Endothelial cell of umbilical vein (primary cell): ENCODE measurements around the gene ATPAF1. TPM values are rescaled to one million over a fixed set of nuclear protein-coding genes. Genes with fewer than 3 reads are reported as not detected.

ENCODE experiments used
- BruUV-seq: library from RNA; stranded (reverse); fragments of 400-500 nt; replicated peaks from 2 replicates; lab custom pipeline; 2021; lab: Mats Ljungman, UMichigan
- CTCF ChIA-PET: fragments of 300-600, 350-600 bp; sonication (Branson Sonifier 250); formaldehyde crosslinking; loops from one replicate; lab custom pipeline; 2021; ENCODE audit warnings: antibody characterized with exemption, inconsistent platforms; lab: Charles Lee
- POLR2A ChIA-PET: fragments of 300-600, 350-600 bp; sonication (Branson Sonifier 250); formaldehyde crosslinking; loops from one replicate; lab custom pipeline; 2021; ENCODE audit warnings: antibody characterized with exemption, inconsistent platforms; lab: Charles Lee
- DNase-seq: peaks from one replicate; pipeline ENCODE4 v3.0.0-alpha.2; 2011; ENCODE audit warnings: low read depth, low spot score
- FAIRE-seq: peaks from 2 replicates; lab custom pipeline; 2011; peaks lifted over from hg19 to GRCh38; lab: Jason Lieb, UNC
- H2AFZ ChIP-seq: 2 replicates; pipeline ENCODE4 v1.6.0; 2012; ENCODE audit warnings: low read depth, low read length, control low read depth, inconsistent platforms
- H3K27ac ChIP-seq: 2 replicates; pipeline ENCODE4 v1.5.1; 2011; ENCODE audit warnings: low read depth, mild to moderate bottlenecking, control low read depth, low read length, moderate library complexity; ENCODE audit not compliant: insufficient read depth
- H3K27me3 ChIP-seq, 2 experiments: 2 replicates each; pipeline versions ENCODE4 v1.6.0 to v1.6.1; 2011; ENCODE audit warnings: low read length in 2 of 2, mixed read lengths in 1 of 2; ENCODE audit not compliant: control insufficient read depth in 2 of 2, insufficient read depth in 2 of 2
- H3K36me3 ChIP-seq, 2 experiments: 2 replicates in 1 of 2; 3 replicates in 1 of 2; pipeline ENCODE4 v1.5.1; 2011; ENCODE audit warnings: low read length in 2 of 2, mild to moderate bottlenecking in 1 of 2, moderate library complexity in 1 of 2; ENCODE audit not compliant: control insufficient read depth in 2 of 2, insufficient read depth in 2 of 2; ENCODE audit errors: extremely low read depth in 1 of 2
- H3K4me1 ChIP-seq: 3 replicates; pipeline ENCODE4 v1.5.1; 2011; ENCODE audit warnings: mild to moderate bottlenecking, low read length; ENCODE audit not compliant: control insufficient read depth, insufficient read depth; ENCODE audit errors: extremely low read depth
- H3K4me2 ChIP-seq: 2 replicates; pipeline ENCODE4 v1.6.1; 2011; ENCODE audit warnings: low read length, control low read depth, mixed read lengths; ENCODE audit not compliant: insufficient read depth
- H3K4me3 ChIP-seq, 3 experiments: fragments of 200-600 bp in 1 of 3; sonication (generic), shearing (Covaris generic) in 1 of 3; replicated peaks in 1 of 3; 2 replicates each; pipeline ENCODE4 v1.5.1; 2011 to 2016; ENCODE audit warnings: control low read depth in 3 of 3, low read length in 3 of 3, mild to moderate bottlenecking in 2 of 3, inconsistent platforms in 1 of 3, low read depth in 1 of 3, moderate library complexity in 1 of 3; ENCODE audit not compliant: insufficient read depth in 1 of 3
- H3K79me2 ChIP-seq: 2 replicates; pipeline ENCODE4 v1.6.0; 2012; ENCODE audit warnings: low read length, inconsistent platforms; ENCODE audit not compliant: control insufficient read depth, insufficient read depth
- H3K9ac ChIP-seq: replicated peaks from 2 replicates; pipeline ENCODE3; 2011; ENCODE audit warnings: low read length, control low read depth; ENCODE audit not compliant: insufficient read depth; ENCODE audit errors: extremely low read depth
- H3K9me1 ChIP-seq: replicated peaks from 3 replicates; pipeline ENCODE4 v1.6.0; 2011; ENCODE audit warnings: mild to moderate bottlenecking, low read length; ENCODE audit not compliant: control insufficient read depth, insufficient read depth; ENCODE audit errors: extremely low read depth
- H3K9me3 ChIP-seq: replicated peaks from 2 replicates; pipeline ENCODE4 v1.5.1; 2012; ENCODE audit warnings: low read length, inconsistent platforms; ENCODE audit not compliant: control insufficient read depth, insufficient read depth
- H4K20me1 ChIP-seq: replicated peaks from 2 replicates; pipeline ENCODE3; 2011; ENCODE audit warnings: mild to moderate bottlenecking, low read length; ENCODE audit not compliant: control insufficient read depth, insufficient read depth; ENCODE audit errors: extremely low read depth
- EZH2 ChIP-seq: IDR thresholded peaks from 2 replicates; pipeline ENCODE4 v1.6.1; 2012; ENCODE audit warnings: borderline replicate concordance, low read depth, mild to moderate bottlenecking, moderate library complexity, low read length, inconsistent platforms; ENCODE audit not compliant: severe bottlenecking
- FOS ChIP-seq: IDR thresholded peaks from 2 replicates; pipeline ENCODE4 v1.6.1; 2011; ENCODE audit warnings: mild to moderate bottlenecking, low read length, moderate library complexity, borderline replicate concordance; ENCODE audit not compliant: insufficient read depth
- GATA2 ChIP-seq: IDR thresholded peaks from 2 replicates; pipeline ENCODE4 v1.7.0; 2011; ENCODE audit warnings: low read depth, mild to moderate bottlenecking, moderate library complexity, mixed read lengths, low read length; ENCODE audit not compliant: insufficient read length, insufficient read depth
- JUN ChIP-seq: IDR thresholded peaks from 2 replicates; pipeline ENCODE4 v1.6.1; 2011; ENCODE audit warnings: borderline replicate concordance, low read depth; ENCODE audit not compliant: insufficient read length, insufficient read depth
- MYC ChIP-seq: IDR thresholded peaks from one replicate; pipeline ENCODE4 v1.6.1; 2011; ENCODE audit warnings: mild to moderate bottlenecking, low read depth, low read length
- POLR2A ChIP-seq: IDR thresholded peaks from 2 replicates; pipeline ENCODE4 v1.6.1; 2012; ENCODE audit warnings: low read depth, mild to moderate bottlenecking, control low read depth, low read length
- POLR2AphosphoS5 ChIP-seq: IDR thresholded peaks from 2 replicates; pipeline ENCODE4 v1.6.1; 2012; ENCODE audit warnings: low read depth, mild to moderate bottlenecking, control low read depth, low read length, moderate library complexity; ENCODE audit not compliant: insufficient read depth
- dilution Hi-C: fragments of 300-500 bp; cut with MboI; formaldehyde crosslinking; loops from one replicate; pipeline ENCODE4 v1.15.0; 2019; ENCODE audit warnings: low sequenced_read_pairs; ENCODE audit not compliant: extremely low pct_ligation_motif_present
- intact Hi-C: fragments of 100-400 bp; cut with micrococcal nuclease; formaldehyde crosslinking; loops from one replicate; pipeline ENCODE4 v1.10.0; 2022
- polyA plus RNA-seq, 4 experiments: library from polyadenylated mRNA; depleted of rRNA in 3 of 4; stranded (reverse) in 3 of 4; unstranded in 1 of 4; fragments of >200 nt; gene quantifications; 2 replicates each; pipeline versions ENCODE4 v1.2.1 to v1.2.3, GENCODE V29; 2011 to 2012; ENCODE audit warnings: missing spikeins in 1 of 4
- total RNA-seq: library from RNA; stranded (reverse); gene quantifications from 2 replicates; pipeline ENCODE4 v1.2.3, GENCODE V29; 2021
- TF ChIP-seq, protein P1 (sequence below), 2 donors: IDR thresholded peaks; 1 replicate in 1 of 2; 2 replicates in 1 of 2; pipeline ENCODE4 v1.5.1; 2011; ENCODE audit warnings: low read length in 2 of 2, mild to moderate bottlenecking in 2 of 2, moderate library complexity in 2 of 2, control low read depth in 1 of 2, inconsistent platforms in 1 of 2, low read depth in 1 of 2; ENCODE audit not compliant: insufficient read depth in 1 of 2; ENCODE audit errors: extremely low read depth in 1 of 2
- TF ChIP-seq, protein P2 (sequence below): IDR thresholded peaks from 2 replicates; pipeline ENCODE4 v1.6.1; 2011; ENCODE audit not compliant: insufficient read depth, insufficient read length

ATPAF1 gene
- total and polyA plus RNA-seq, 2 donors (not counting 3 experiments of a cell fraction or from before 2014, with no cell fraction given) = 28.3 to 29.6 TPM

DNA sequence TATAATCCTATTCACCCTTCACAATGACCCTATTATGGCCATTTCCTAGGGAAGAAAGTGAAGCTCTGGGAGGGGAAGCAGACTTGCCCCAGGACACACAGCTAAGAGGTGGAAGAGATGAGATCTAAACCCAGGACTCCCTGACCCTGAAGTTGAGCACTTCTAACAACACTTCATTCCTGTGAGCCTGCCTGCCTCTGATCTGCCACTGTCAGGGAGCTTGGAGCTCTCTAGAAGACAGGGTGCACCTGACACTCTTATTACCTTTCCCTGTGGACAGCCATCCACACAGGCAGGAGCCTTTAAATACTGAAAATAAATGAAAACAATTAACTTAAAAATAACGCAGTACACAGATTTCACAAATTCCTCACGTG is 64.7 kb downstream of the ATPAF1 start:
- BruUV-seq = no TSS peak
- Histone ChIP-seq H3K9me1 (no peaks in the 10 kb centered on the region), H3K4me1 (peaks cover 13% of the 10 kb centered on the region), H3K27ac (no peak overlapping the region), H3K9ac (peak overlapping the region; percentile 76), H3K79me2 (no peaks in the 10 kb centered on the region), H3K36me3 (peaks cover 0 to 1% of the 10 kb centered on the region in 2 experiments), H3K4me3 (peak overlapping the region; percentile 67 to 75 (median 69)), H4K20me1 (no peaks in the 10 kb centered on the region), H2AFZ (peak overlapping the region; percentile 97), H3K9me3 (no peaks in the 10 kb centered on the region), H3K4me2 (peak overlapping the region; percentile 85), H3K27me3 (no peaks in the 10 kb centered on the region)
- TF ChIP-seq MYC (no peak), EZH2 (no peak), POLR2A (no peak), JUN (no peak), FOS (no peak), POLR2AphosphoS5 (no peak), GATA2 (no peak)
- TF ChIP-seq, protein P1, sequence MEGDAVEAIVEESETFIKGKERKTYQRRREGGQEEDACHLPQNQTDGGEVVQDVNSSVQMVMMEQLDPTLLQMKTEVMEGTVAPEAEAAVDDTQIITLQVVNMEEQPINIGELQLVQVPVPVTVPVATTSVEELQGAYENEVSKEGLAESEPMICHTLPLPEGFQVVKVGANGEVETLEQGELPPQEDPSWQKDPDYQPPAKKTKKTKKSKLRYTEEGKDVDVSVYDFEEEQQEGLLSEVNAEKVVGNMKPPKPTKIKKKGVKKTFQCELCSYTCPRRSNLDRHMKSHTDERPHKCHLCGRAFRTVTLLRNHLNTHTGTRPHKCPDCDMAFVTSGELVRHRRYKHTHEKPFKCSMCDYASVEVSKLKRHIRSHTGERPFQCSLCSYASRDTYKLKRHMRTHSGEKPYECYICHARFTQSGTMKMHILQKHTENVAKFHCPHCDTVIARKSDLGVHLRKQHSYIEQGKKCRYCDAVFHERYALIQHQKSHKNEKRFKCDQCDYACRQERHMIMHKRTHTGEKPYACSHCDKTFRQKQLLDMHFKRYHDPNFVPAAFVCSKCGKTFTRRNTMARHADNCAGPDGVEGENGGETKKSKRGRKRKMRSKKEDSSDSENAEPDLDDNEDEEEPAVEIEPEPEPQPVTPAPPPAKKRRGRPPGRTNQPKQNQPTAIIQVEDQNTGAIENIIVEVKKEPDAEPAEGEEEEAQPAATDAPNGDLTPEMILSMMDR (IDR thresholded peaks at IDR 0.05; ENCODE audit: extremely low read depth in 1 of 2, insufficient read depth in 1 of 2, low read depth in 1 of 2, low read length in 2 of 2) = no peak
- TF ChIP-seq, protein P2, sequence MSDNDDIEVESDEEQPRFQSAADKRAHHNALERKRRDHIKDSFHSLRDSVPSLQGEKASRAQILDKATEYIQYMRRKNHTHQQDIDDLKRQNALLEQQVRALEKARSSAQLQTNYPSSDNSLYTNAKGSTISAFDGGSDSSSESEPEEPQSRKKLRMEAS = no peak
- POLR2A ChIA-PET = no interaction called here
- FAIRE-seq (peak; percentile 55), DNase-seq (no peak)
- intact Hi-C loops = no loop called here
- CTCF ChIA-PET = interaction anchor here (0.7 to 2.9 kb wide), 10 partner anchors 10 to 576 kb away, joined by 3 to 13 read pairs (median 5); partner anchors contain the start of genes ATPAF1 and MOB3C
- dilution Hi-C loops = no loop called here
